GM18520 (cell line): ENCODE results near the gene DLEU7.

Experiments
- ATAC-seq: cut with Tn5 transposase; IDR thresholded peaks from one replicate; pipeline ENCODE4 v1.9.1; 2021; ENCODE audit not compliant: unreplicated experiment

The DLEU7 gene

GRCh38 chr13:50843257-50844083 lies at the start of gene DLEU7:
Gene DLEU7 (minus strand): TSS chr13:50843692. CDS start chr13:50843646, 46 bp downstream.
- no peak for ATAC-seq

GRCh38 chr13:50892210-50892944 lies 48.9 kb upstream of the DLEU7 start:
- no peak for ATAC-seq

- ATAC-seq: no peak
These were observed 47.7 kb upstream of the DLEU7 start for GRCh38 chr13:50891206-50891605.

- peak; percentile 32 for ATAC-seq
These were observed 45.8 kb upstream of the DLEU7 start for GRCh38 chr13:50889317-50889716.

- ATAC-seq: no peak
These were observed 44.9 kb upstream of the DLEU7 start for GRCh38 chr13:50888362-50888761.

GRCh38 chr13:50887151-50887550 lies 43.7 kb upstream of the DLEU7 start:
- no peak for ATAC-seq

- ATAC-seq: no peak
These were observed 40.8 kb upstream of the DLEU7 start for GRCh38 chr13:50884265-50884664.

GRCh38 chr13:50883728-50884127 lies 40.2 kb upstream of the DLEU7 start:
- ATAC-seq: no peak

- no peak for ATAC-seq
These were observed 39.4 kb upstream of the DLEU7 start for GRCh38 chr13:50882816-50883435.

GRCh38 chr13:50873991-50874390 lies 30.5 kb upstream of the DLEU7 start:
- no peak for ATAC-seq

GRCh38 chr13:50873467-50873866 lies 30.0 kb upstream of the DLEU7 start:
- no peak for ATAC-seq

- no peak for ATAC-seq
These were observed 27.9 kb upstream of the DLEU7 start for GRCh38 chr13:50871405-50871804.

- no peak for ATAC-seq
These were observed 24.1 kb upstream of the DLEU7 start for GRCh38 chr13:50867637-50867945.

- no peak for ATAC-seq
These were observed 23.5 kb upstream of the DLEU7 start for GRCh38 chr13:50866817-50867636.

GRCh38 chr13:50864492-50864891 lies 21.0 kb upstream of the DLEU7 start:
- ATAC-seq: no peak

- ATAC-seq: no peak
These were observed 12.2 kb upstream of the DLEU7 start for GRCh38 chr13:50855681-50856080.

- ATAC-seq: no peak
These were observed 7.0 kb upstream of the DLEU7 start for GRCh38 chr13:50850445-50850844.

- no peak for ATAC-seq
These were observed 4.0 kb upstream of the DLEU7 start for GRCh38 chr13:50847501-50847900.

GRCh38 chr13:50846861-50847475 lies 3.5 kb upstream of the DLEU7 start:
- no peak for ATAC-seq

- ATAC-seq: no peak
These were observed 1.7 kb upstream of the DLEU7 start for GRCh38 chr13:50845211-50845610.
